GM21515 (cell line): ENCODE measurements around the gene SLC16A7.

Experiments used
- ATAC-seq: cut with Tn5 transposase; IDR thresholded peaks from one replicate; pipeline ENCODE4 v1.9.1; 2021; ENCODE audit not compliant: unreplicated experiment

SLC16A7 gene

GRCh38 chr12:59620326-59620725 is 24.5 kb downstream of the SLC16A7 start:
- ATAC-seq, result no peak

- no peak for ATAC-seq
These were observed 29.1 kb downstream of the SLC16A7 start for GRCh38 chr12:59624732-59625460.

GRCh38 chr12:59626382-59626781 is 30.6 kb downstream of the SLC16A7 start:
- ATAC-seq, result no peak

- no peak for ATAC-seq
These were observed 31.8 kb downstream of the SLC16A7 start for GRCh38 chr12:59627582-59627981.

- no peak for ATAC-seq
These were observed 34.1 kb downstream of the SLC16A7 start for GRCh38 chr12:59629890-59630289.

- ATAC-seq, result no peak
These were observed 36.6 kb downstream of the SLC16A7 start for GRCh38 chr12:59632408-59632807.

- ATAC-seq, result no peak
These were observed 38.4 kb downstream of the SLC16A7 start for GRCh38 chr12:59634254-59634653.

- peak; percentile 54 for ATAC-seq
These were observed 41.3 kb downstream of the SLC16A7 start for GRCh38 chr12:59636945-59637691.

GRCh38 chr12:59637692-59638070 is 41.9 kb downstream of the SLC16A7 start:
- no peak for ATAC-seq

- ATAC-seq, result no peak
These were observed 47.7 kb downstream of the SLC16A7 start for GRCh38 chr12:59643550-59643949.

- ATAC-seq, result no peak
These were observed 49.4 kb downstream of the SLC16A7 start for GRCh38 chr12:59645242-59645641.

GRCh38 chr12:59646636-59647035 is 50.8 kb downstream of the SLC16A7 start:
- ATAC-seq, result no peak

- ATAC-seq, result no peak
These were observed 53.4 kb downstream of the SLC16A7 start for GRCh38 chr12:59649203-59649602.

- no peak for ATAC-seq
These were observed 54.9 kb downstream of the SLC16A7 start for GRCh38 chr12:59650588-59651228.

GRCh38 chr12:59651229-59651920 is 55.5 kb downstream of the SLC16A7 start:
- ATAC-seq, result no peak

- ATAC-seq, result no peak
These were observed 56.3 kb downstream of the SLC16A7 start for GRCh38 chr12:59652130-59652529.

GRCh38 chr12:59654061-59654460 is 58.2 kb downstream of the SLC16A7 start:
- ATAC-seq, result no peak

- no peak for ATAC-seq
These were observed 61.4 kb downstream of the SLC16A7 start for GRCh38 chr12:59657266-59657665.

GRCh38 chr12:59657711-59658110 is 61.9 kb downstream of the SLC16A7 start:
- no peak for ATAC-seq

GRCh38 chr12:59660148-59660547 is 64.3 kb downstream of the SLC16A7 start:
- no peak for ATAC-seq

GRCh38 chr12:59660921-59661597 is 65.2 kb downstream of the SLC16A7 start:
- ATAC-seq, result no peak
